SW 1271 (cell line): ENCODE measurements around the gene GJA4.
"Not testable (repeated sequence)": the region's sequence is repeated elsewhere in the genome, so short reads cannot be mapped to it uniquely, and the experiment has no call there.

Experiments used
- DNase-seq, 2 experiments: peaks; one replicate each; lab custom pipeline; 2025; lab: John Stamatoyannopoulos, UW

The GJA4 gene

DNA sequence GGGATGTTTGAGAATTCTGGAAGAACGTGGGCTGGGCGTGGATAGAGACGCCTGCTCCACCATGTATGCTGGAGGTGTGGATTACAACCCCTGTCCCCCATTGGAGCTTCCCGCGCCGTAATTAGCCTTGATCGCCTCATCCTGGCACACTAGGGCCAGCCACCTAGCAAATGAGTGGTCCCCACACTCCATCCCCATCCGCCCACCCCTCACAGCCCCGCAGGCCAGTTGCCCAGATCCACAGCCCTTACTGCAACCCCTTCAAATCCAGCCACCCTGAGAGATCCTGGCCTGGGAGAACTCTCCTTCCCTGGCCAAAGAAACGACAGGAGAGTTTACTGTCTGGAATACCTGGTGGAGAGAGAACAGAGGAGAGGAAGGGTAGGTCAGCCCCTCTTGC lies 375 bp upstream of the GJA4 start:
- DNase-seq, result no peak

DNA sequence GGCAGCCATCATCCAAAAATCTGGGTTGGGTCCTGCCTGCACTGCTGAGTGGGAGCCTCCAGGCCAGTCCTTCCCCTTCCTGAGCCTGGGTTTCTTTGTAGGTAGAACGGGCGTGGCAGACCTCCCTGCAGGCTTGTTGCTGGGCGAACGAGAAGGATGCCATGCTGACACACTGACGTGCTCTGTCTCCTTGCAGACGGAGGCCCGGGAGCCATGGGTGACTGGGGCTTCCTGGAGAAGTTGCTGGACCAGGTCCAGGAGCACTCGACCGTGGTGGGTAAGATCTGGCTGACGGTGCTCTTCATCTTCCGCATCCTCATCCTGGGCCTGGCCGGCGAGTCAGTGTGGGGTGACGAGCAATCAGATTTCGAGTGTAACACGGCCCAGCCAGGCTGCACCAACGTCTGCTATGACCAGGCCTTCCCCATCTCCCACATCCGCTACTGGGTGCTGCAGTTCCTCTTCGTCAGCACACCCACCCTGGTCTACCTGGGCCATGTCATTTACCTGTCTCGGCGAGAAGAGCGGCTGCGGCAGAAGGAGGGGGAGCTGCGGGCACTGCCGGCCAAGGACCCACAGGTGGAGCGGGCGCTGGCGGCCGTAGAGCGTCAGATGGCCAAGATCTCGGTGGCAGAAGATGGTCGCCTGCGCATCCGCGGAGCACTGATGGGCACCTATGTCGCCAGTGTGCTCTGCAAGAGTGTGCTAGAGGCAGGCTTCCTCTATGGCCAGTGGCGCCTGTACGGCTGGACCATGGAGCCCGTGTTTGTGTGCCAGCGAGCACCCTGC lies 1.4 kb downstream of the GJA4 start:
- DNase-seq, result no peak

DNA sequence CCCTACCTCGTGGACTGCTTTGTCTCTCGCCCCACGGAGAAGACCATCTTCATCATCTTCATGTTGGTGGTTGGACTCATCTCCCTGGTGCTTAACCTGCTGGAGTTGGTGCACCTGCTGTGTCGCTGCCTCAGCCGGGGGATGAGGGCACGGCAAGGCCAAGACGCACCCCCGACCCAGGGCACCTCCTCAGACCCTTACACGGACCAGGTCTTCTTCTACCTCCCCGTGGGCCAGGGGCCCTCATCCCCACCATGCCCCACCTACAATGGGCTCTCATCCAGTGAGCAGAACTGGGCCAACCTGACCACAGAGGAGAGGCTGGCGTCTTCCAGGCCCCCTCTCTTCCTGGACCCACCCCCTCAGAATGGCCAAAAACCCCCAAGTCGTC lies 2.0 kb downstream of the GJA4 start:
- no peak for DNase-seq

DNA sequence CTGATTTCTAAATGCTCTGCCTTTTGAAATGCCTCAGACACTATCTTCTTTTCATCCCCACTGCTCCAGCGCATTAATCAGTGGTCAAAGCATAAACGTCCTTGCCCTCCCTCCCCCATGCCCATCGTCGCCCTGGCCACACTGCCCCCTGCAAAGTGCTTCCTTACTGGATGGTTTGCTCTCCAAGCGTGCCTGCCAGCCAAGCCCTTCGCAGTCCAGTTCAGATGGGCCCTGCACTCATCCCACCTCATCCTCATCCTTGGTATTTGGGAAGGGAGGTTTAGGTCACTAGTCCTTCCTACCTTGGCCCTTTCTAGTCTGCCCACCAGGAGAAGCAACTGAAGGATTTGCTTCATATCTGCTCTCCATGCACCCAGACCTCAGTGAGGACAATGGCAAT lies 3.1 kb downstream of the GJA4 start:
- DNase-seq, result no peak

DNA sequence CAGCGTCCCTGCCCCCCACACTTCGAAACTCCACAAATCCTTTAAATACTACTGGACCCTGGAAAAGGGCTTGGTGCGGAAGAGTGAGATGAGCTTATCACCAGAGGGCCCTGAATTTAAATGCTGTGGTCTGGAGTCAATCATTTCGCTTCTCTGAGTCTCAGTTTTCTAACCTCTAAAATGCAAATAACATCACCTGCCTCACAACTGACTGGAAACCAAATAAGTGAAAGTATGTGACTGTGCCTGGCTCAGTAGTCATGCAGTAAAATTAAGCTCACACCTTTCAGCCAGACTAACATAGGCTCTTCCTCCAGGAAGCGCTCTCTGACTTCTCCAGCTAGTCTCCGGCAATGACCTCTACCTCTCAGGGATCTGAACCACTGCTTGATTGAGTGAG lies 4.2 kb downstream of the GJA4 start:
- no peak for DNase-seq

DNA sequence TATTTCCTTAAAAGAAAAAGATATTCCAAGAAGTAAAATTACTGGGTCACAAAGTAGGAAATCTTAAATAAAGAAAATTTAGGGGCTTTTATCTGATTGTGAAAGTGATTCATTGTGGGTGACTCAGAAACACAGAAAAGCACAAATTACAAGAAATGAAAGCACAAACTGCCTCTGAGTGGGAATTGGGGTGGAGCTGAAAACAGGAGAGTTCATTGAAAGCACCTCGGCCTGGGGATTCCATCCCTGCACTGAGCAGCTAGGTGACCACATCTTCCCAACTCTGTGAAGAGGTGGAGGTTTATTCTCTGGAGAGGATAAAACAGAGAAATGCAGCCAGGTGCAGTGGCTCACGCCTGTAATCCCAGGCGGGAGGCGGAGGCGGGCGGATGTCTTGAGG lies 7.4 kb downstream of the GJA4 start:
- DNase-seq, result no peak

DNA sequence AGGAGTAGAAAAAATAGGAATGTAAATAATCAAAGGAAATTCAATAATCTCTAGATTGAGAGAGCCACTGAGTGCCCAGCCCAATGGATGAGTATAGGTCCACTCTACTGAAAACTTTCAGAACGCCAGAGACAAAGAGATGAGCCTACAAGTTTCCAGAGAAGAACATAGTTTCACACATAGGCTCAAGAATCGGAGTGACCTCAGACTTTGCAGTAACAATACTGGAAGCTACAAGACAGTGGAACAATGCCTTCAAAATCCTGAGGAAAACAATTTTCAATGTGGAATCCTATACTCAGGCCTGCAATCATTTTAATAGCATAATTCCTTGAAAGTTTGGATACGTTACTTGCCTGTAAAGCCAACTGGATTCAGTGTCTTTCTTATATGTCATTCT lies 11.0 kb downstream of the GJA4 start:
- DNase-seq, result no peak

DNA sequence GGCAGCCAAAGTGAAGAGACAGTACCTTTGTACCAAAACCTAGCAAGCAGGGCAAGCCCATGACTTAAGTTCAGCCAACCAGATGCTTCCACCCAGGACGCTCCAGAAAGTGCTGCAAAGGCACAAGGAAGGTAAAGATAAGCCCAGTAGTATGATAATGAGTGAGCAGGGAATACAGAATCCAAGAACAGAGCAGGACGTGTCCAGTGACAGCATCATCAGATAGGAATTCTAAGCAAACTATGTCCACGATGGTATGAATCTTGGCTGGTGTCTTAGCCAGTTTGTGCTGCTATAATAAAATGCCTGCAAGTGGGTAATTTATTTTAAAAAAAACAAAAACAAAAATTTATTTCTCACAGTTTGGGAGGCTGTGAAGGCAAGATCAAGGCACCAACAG lies 13.6 kb downstream of the GJA4 start:
- no peak for DNase-seq

DNA sequence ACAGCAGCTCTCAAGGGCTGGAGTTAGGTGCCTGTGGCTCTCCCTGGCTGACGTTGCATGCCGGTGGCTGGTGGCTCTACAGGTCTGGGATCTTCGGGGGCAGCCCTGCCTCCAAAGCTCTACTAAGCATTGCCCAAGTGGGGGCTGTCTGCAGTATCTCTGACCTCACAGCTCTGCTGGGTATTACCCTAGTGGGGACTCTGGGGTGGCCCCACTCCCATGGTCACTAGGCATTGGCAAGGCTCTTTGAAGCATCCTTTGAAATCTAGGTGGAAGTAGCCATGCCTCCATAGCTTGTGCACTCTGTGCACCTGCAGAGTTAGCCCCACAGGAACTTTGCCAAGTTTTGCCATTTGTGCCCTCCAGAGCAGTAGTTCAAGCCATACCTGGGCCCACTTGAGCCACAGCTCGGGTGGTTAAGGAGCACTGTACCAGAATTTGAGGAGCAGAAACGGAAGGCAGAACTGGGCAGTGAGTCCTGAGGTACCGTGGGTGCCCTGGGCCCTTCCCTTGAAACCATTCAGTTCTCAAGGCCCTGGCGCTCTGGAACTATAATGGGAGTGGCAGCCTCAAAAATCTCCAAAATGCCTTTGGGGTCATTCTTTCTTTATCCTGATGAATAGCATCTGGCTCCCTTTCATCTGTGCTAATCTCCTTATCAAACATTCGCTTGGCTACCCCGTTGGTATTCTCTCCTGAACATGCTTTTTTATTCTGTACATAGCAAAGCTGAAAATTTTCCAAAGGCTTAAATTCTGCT lies 15.4 kb downstream of the GJA4 start:
- no peak for DNase-seq

DNA sequence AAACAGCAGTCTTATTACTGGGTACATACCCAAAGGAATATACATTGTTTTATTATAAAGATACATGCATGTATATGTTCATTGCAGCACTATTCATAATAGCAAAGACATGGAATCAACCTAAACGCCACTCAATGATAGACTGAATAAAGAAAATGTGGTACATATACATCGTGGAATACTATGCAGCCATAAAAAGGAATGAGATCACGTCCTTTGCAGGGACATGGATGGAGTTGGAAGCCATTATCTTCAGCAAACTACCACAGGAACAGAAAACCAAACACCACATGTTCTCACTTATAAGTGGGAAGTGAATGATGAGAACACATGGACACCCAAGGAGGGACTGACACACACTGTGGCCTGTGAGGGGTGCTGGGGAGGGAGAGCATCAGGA lies 18.0 kb downstream of the GJA4 start:
- DNase-seq, result not testable (repeated sequence)

DNA sequence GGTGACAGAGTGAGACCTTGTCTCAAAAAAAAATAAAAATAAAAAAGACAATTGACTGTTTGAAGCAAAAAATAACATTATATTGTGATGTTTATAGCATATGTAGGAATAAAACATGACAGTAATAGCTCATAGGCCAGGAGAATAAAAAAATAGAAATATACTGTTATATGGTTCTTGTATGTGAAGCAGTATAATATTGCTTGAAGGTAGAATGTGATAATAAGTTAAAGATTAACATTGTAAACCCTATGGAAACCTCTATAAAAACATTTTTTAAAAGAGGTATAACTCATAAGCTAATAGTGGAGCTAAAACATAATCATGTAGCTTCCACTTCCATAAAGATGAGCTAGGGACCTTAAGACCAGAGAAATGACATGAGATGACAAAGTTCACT lies 23.5 kb downstream of the GJA4 start:
- DNase-seq, result no peak

DNA sequence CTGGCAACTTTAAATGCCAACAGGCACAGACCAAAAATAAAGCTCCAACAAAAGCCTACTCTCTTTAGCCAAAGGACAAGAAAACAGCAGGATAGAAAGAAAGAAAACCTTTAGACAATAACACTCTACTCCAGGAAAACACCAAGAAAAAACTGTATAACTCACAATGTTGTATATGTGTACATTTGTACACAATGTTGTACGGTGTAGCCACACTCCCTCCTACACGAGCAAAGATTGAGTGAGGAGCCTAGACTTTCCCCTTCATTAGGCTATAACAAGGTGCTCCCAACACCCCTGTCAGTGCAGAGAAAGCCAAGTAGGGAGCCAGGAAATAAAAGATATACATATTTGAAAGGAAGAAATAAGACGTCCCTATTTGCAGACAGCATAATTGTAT lies 24.0 kb downstream of the GJA4 start:
- no peak for DNase-seq

DNA sequence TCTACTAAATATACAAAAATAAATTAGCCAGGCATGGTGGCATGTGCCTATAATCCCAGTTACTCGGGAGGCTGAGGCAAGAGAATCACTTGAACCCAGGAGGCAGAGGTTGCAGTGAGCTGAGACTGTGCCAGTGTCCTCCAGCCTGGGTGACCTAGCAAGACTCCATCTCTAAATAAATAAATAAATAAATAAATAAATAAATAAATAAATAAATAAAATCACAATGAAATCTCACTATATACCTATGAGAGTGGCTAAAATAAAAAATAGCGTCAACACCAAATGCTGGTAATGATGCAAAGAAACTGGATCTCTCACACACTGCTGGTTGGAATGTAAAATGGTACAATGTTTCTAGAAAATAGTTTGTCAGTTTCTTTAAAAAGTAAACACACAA lies 26.1 kb downstream of the GJA4 start:
- not testable (repeated sequence) for DNase-seq

DNA sequence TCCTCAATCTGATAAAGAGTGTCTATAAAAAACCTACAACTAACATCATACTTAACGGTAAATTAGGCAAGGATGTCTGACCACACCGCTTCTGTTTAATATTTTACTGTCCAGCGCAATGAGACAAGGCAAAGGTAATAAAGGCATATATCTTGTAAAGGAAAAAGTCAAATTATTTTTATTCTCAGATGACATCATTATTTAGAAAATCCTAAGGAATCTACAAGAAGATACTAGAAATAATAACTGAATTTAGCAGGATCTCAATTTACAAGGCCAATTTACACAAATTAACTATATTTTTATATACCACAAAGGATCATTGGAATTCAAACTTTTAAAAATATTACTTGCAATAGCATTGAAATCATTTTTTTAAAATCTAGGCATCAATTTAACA lies 29.4 kb downstream of the GJA4 start:
- DNase-seq, result no peak

DNA sequence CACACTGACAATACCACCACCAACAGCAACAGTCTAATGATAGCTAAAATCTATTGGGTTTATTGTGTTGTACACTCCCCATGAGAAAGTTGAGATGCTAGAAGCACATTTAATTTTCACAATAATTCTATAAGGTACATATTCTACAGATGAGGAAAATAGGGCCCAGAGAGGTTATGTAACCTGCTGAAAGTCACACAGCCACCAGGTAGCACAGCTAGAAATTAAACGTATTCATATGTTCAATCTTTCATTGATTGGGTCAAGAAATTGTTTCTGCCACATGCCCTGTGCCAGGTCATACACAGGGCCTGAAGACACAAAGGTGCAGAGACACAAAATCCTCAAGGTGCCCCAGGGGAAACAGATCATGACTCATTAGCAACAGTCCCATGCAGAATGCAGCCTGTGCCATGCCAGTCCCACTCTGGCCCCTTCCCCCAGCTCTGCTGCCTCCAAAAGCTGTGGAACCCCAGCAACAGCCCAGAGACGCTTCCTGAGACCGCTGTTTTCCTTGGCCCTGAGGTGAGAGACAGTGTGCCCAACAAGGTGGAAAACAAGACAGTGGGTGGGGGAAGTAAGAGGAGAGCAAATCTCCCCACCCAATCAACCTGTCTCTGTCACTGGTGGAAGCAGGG lies 32.1 kb downstream of the GJA4 start:
- no peak for DNase-seq

DNA sequence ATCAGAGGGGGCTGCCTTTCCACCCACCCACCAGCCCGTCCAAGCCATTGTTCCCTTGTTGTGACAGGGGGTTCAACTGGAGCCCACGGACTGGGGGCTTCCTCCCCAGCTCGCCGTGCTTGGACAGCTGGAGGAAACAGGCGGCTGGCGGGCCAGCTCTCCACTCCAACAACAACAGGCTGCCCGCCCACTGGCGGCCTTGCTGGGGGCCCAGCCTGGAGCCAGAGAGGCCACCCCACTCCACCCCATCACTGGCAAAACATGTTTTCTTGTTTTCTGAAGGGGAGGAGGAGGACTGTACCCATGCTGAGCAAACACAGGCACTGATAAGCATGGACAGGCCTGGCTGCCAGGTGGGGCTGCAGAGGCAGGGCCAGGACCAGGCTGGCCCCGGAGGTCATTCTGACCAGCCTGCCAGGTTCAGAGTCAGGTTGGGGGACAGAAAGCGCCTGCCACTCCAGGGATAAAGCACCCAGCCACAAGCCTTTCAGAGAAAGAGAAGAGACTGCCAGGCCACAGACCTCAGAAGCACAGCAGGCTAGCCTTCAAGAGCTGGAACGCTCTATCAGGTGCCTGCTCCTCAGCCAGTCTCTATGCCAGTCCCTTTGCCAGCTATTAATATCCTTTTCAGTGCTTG lies 32.8 kb downstream of the GJA4 start:
- DNase-seq, result no peak

DNA sequence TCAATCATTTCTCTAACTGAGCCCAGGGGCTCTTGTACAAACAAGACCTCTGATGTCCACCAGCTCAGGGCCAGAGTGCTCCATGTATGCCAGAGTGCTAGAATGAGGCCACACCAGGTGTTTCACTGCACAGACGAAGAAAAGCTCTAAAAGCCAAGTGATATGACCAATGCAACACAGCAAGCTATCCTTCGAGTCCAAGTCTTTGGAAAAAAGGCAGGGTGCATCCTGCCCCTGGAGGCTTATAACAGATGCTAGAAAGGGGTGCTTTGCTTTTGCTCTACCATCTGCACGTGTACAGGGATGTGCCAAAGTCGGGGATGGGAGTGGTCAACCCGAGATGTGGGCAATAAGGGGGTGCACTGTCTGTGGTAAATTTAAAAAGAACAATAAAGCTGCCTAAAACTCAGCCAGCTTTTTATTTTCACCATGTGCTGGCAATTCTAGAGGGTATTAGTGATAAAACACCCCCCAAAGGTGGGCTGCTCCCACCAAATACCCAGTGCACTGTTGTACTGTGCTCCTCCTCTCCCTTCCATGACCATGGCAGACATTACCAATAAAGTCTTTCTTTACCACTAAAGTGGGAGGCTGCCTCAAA lies 34.6 kb downstream of the GJA4 start:
- DNase-seq, result no peak

DNA sequence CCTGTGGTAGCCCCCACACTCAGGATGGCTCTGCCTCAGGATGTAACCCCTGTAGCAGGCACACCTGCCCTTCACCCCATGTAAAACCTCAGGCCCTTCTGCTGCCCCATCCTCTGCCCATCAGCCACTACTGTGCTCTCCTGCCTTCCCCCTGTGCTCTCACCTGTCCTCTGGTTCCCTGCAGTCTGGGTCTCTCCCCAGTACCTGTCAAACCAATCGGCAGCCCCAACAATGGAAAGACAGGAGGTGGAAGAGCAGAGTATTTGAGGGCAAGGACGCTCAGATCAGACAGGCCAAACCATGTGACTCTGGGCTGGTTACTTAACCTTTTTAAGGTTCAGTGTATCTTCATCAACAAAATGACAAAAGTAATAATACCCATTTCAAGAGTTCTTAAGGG lies 35.8 kb downstream of the GJA4 start:
- no peak for DNase-seq

DNA sequence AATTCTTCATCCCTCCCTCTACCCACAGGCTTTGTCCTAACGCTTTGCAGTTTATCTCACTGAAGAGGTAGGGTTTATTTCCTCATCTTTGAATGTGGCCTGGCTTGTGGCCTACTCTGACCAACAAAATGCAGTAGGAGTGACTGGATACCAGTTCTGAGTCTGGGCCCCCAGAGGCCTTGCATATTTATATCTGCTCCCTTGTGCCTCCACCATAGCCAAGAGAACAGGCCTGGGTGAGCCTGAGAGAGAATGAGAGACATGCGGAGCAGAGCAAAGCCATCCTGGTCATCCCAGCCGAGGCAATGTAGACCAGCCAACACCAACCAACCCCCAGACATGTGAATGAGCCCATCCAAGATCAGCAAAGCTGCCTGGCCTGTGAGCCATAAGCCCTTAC lies 36.5 kb downstream of the GJA4 start:
- no peak for DNase-seq

DNA sequence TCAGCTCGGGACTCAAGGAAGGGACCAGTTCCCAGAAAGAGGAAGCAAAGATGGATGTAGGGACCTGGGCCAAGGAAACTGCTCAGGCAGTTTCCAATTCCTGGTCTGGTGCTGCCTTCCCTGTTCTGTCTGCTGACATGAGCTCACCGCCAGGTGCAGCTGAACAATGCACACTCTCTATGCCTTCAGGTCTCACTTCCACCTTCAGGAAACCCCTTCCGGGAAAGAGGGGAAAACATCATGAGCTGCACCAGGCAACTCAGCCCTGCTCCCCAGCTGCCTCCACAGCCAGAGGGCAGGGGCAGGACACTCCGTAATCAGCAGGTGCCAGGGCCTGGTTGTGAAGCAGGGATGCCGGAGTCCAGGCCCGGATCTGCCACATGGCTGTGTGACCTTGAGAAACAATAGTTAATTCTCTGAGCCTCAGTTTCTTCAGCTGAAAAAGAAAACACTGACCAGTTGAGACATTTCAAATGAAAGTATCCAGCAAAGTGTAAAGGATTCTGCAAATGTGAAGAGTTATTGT lies 39.0 kb downstream of the GJA4 start:
- no peak for DNase-seq

DNA sequence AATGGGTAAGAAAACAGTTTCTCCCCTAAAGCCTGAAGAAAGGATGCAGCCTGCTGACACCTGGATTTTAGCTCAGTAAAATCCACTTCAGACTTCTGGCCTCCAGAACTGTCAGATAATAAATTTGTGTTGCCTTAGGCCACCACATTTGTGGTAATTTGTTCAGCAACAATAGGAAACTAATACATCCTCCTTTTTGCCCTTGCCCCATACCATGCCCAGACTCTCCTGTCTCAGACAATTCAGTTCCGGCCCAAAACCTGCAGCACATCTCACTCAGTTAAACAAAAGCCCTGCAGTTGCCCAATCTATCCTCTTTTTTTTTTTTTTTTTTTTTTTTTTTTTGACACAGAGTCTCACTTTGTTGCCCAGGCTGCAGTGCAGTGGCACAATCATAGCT lies 40.9 kb downstream of the GJA4 start:
- DNase-seq, result no peak
